Smooth muscle cell (in vitro differentiated cells): Measurements from ENCODE around the gene NARF. TPM values are rescaled to one million over a fixed set of nuclear protein-coding genes. Genes with fewer than 3 reads are reported as not detected.
"Not testable (repeated sequence)": the region's sequence is repeated elsewhere in the genome, so short reads cannot be mapped to it uniquely, and the experiment has no call there.

ENCODE experiments used
- DNase-seq: peaks from one replicate; lab custom pipeline; 2025; ENCODE audit not compliant: unreplicated experiment; lab: John Stamatoyannopoulos, UW
- H2AFZ ChIP-seq: fragments of 200-600 bp; sonication (generic); 2 replicates; pipeline ENCODE4 v1.6.0; 2016; ENCODE audit warnings: antibody characterized with exemption, low read depth, mild to moderate bottlenecking
- H3F3A ChIP-seq: fragments of 200-600 bp; sonication (generic); 2 replicates; pipeline ENCODE4 v1.6.0; 2017; ENCODE audit warnings: antibody characterized with exemption, low read depth
- H3K27ac ChIP-seq: fragments of 200-600 bp; sonication (generic); 2 replicates; pipeline ENCODE4 v1.5.1; 2016; ENCODE audit warnings: low read depth, mild to moderate bottlenecking
- H3K27me3 ChIP-seq: fragments of 200-600 bp; sonication (generic); 2 replicates; pipeline ENCODE4 v1.6.1; 2016; ENCODE audit warnings: low read depth, mild to moderate bottlenecking
- H3K36me3 ChIP-seq: fragments of 200-600 bp; sonication (generic); 2 replicates; pipeline ENCODE4 v1.5.1; 2016; ENCODE audit warnings: low read depth
- H3K4me1 ChIP-seq: fragments of 200-600 bp; sonication (generic); 2 replicates; pipeline ENCODE4 v1.5.1; 2016; ENCODE audit warnings: low read depth
- H3K4me2 ChIP-seq: fragments of 200-600 bp; sonication (generic); 2 replicates; pipeline ENCODE4 v1.6.0; 2016; ENCODE audit warnings: mild to moderate bottlenecking
- H3K4me3 ChIP-seq: fragments of 200-600 bp; sonication (generic); 2 replicates; pipeline ENCODE4 v1.5.1; 2016; ENCODE audit warnings: mild to moderate bottlenecking
- H3K79me2 ChIP-seq: fragments of 200-600 bp; sonication (generic); 2 replicates; pipeline ENCODE4 v1.6.0; 2016; ENCODE audit warnings: low read depth, mild to moderate bottlenecking
- H3K9ac ChIP-seq: fragments of 200-600 bp; sonication (generic); 2 replicates; pipeline ENCODE4 v1.6.0; 2016; ENCODE audit warnings: low read depth
- H3K9me3 ChIP-seq: fragments of 200-600 bp; sonication (generic); replicated peaks from 2 replicates; pipeline ENCODE4 v1.5.1; 2016; ENCODE audit warnings: low read depth
- H4K20me1 ChIP-seq: fragments of 200-600 bp; sonication (generic); 2 replicates; pipeline ENCODE4 v1.6.0; 2016; ENCODE audit warnings: low read depth
- WGBS: methylation state at CpG from one replicate; pipeline ENCODE4 v1.1.7; 2016; ENCODE audit warnings: low lambda C conversion rate; 5-methylcytosine and 5-hydroxymethylcytosine counted together
- polyA plus RNA-seq: library from polyadenylated mRNA; unstranded; fragments of >200 nt; fragmentation: Nextera tagmentation; extraction: Ambion mirVana; gene quantifications from 2 replicates; pipeline ENCODE4 v1.2.1, GENCODE V29; 2016
- total RNA-seq: library from RNA; depleted of rRNA; stranded (reverse); fragments of >200 nt; gene quantifications from 2 replicates; pipeline ENCODE4 v1.2.3, GENCODE V29; 2014
- TF ChIP-seq, protein P1 (sequence below): fragments of 200-600 bp; sonication (generic); IDR thresholded peaks from 2 replicates; pipeline ENCODE4 v1.5.1; 2017; ENCODE audit warnings: borderline replicate concordance, mild to moderate bottlenecking, antibody characterized with exemption; ENCODE audit not compliant: insufficient read depth, poor library complexity, severe bottlenecking

The NARF gene
- total and polyA plus RNA-seq, 2 experiments from 2014 or later, result 52.0 to 178 TPM

GRCh38 chr17:82507631-82508175 is 49.2 kb downstream of the NARF start:
- H4K20me1 ChIP-seq, result no peaks in the 10 kb centered on the region
- H3K4me2 ChIP-seq, result no peak overlapping the region
- H3K27me3 ChIP-seq, result no peaks in the 10 kb centered on the region
- no peaks in the 10 kb centered on the region for H3K36me3 ChIP-seq
- no peak overlapping the region for H3K9ac ChIP-seq
- no peaks in the 10 kb centered on the region for H3K79me2 ChIP-seq
- 90% methylated on average over 7 of the region's 7 CpGs for WGBS
- no peak overlapping the region for H3K27ac ChIP-seq
- no peaks in the 10 kb centered on the region for H3K9me3 ChIP-seq
- H3F3A ChIP-seq, result no peaks in the 10 kb centered on the region
- no peaks in the 10 kb centered on the region for H3K4me1 ChIP-seq
- DNase-seq, result no peak
- TF ChIP-seq, protein P1, sequence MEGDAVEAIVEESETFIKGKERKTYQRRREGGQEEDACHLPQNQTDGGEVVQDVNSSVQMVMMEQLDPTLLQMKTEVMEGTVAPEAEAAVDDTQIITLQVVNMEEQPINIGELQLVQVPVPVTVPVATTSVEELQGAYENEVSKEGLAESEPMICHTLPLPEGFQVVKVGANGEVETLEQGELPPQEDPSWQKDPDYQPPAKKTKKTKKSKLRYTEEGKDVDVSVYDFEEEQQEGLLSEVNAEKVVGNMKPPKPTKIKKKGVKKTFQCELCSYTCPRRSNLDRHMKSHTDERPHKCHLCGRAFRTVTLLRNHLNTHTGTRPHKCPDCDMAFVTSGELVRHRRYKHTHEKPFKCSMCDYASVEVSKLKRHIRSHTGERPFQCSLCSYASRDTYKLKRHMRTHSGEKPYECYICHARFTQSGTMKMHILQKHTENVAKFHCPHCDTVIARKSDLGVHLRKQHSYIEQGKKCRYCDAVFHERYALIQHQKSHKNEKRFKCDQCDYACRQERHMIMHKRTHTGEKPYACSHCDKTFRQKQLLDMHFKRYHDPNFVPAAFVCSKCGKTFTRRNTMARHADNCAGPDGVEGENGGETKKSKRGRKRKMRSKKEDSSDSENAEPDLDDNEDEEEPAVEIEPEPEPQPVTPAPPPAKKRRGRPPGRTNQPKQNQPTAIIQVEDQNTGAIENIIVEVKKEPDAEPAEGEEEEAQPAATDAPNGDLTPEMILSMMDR, result no peak
- no peak overlapping the region for H2AFZ ChIP-seq
- no peak overlapping the region for H3K4me3 ChIP-seq

- H3K27ac ChIP-seq, H3K36me3 ChIP-seq, H3K4me3 ChIP-seq, H4K20me1 ChIP-seq, H3K4me2 ChIP-seq, H3F3A ChIP-seq, H3K9ac ChIP-seq, DNase-seq, H3K27me3 ChIP-seq, H3K4me1 ChIP-seq, H3K9me3 ChIP-seq, H3K79me2 ChIP-seq, H2AFZ ChIP-seq: not testable (repeated sequence)
- 90% methylated on average over 5 of the region's 5 CpGs for WGBS
These were observed 53.1 kb downstream of the NARF start for GRCh38 chr17:82511642-82512041.

DNA sequence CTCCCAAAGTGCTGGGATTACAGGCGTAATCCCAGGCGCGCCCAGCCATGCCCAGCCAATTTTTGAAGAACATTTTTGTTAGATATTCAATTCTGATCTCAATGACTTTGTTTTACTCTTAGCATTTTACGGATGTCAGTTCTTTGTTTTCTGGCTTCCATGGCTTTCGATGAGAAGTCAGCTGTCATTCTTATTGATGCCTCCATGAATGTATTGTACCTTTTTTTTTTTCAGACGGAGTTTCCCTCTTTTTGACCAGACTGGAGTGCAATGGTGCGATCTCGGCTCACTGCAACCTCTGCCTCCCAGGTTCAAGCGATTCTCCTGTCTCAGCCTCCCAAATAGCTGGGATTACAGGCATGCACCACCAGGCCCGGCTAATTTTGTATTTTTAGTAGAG is 55.3 kb downstream of the NARF start:
- H2AFZ ChIP-seq, H3K9me3 ChIP-seq, H3K4me3 ChIP-seq, H3K4me2 ChIP-seq, H4K20me1 ChIP-seq, H3F3A ChIP-seq, H3K79me2 ChIP-seq, H3K4me1 ChIP-seq, H3K36me3 ChIP-seq, H3K9ac ChIP-seq, H3K27ac ChIP-seq, DNase-seq, H3K27me3 ChIP-seq: not testable (repeated sequence)
- 97% methylated on average over 10 of the region's 10 CpGs for WGBS

DNA sequence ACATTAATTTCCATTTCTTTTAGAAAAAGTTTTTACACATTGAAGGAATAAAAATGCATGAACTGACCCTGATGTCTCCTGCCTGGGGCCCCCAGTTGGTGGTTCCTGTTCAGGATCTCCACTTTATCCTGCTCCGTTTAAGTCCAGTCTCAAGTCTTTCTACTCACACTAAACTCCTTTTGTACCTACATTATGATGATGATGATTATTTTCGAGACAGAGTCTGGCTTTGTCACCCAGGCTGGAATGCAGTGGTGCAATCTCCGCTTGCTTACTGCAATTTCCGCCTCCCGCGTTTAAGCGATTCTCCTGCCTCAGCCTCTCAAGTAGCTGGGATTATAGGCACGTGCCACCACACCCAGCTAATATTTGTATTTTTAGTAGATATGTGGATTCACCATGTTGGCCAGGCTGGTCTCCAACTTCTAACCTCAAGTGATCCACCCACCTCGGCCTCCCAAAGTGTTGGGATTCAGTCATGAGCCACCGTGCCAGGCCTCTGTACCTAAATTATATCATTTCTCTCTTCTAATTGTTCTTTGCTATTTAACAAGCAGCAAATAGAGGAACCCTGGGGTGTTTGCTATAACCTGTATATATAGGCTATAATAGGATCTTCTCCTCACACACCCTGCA is 58.8 kb downstream of the NARF start:
- no peaks in the 10 kb centered on the region for H3K9me3 ChIP-seq
- 92% methylated on average over 10 of the region's 10 CpGs for WGBS
- H4K20me1 ChIP-seq, result peaks cover 22% of the 10 kb centered on the region
- H3K9ac ChIP-seq, result no peak overlapping the region
- no peak overlapping the region for H3K4me3 ChIP-seq
- peaks cover 5% of the 10 kb centered on the region for H3K4me1 ChIP-seq
- no peak overlapping the region for H3K27ac ChIP-seq
- H3F3A ChIP-seq, result no peaks in the 10 kb centered on the region
- no peaks in the 10 kb centered on the region for H3K36me3 ChIP-seq
- TF ChIP-seq, protein P1, result no peak
- DNase-seq, result no peak
- H3K4me2 ChIP-seq, result no peak overlapping the region
- peaks cover 25% of the 10 kb centered on the region for H3K79me2 ChIP-seq
- no peaks in the 10 kb centered on the region for H3K27me3 ChIP-seq
- peak overlapping the region; percentile 59 for H2AFZ ChIP-seq
